Measurements from ENCODE around the gene GCFC2. TPM values are rescaled to one million over a fixed set of nuclear protein-coding genes. Genes with fewer than 3 reads are reported as not detected.
"Not testable (repeated sequence)": the region's sequence is repeated elsewhere in the genome, so short reads cannot be mapped to it uniquely, and the experiment has no call there.

GCFC2 gene
- total and polyA plus RNA-seq, 2 donors (not counting 3 experiments of a cell fraction or from before 2014, with no cell fraction given), result 5.7 to 20.0 TPM

GRCh38 chr2:75683430-75683829 lies 27.3 kb downstream of the GCFC2 start:
- BruUV-seq (replicated peaks); H4K20me1 ChIP-seq (replicated peaks; ENCODE audit: control insufficient read depth, extremely low read depth, insufficient read depth, low read length); FAIRE-seq; POLR2A ChIA-PET; DNase-seq (ENCODE audit: low read depth, low spot score); H2AFZ ChIP-seq (ENCODE audit: low read depth, low read length); H3K79me2 ChIP-seq (ENCODE audit: control insufficient read depth, insufficient read depth, low read length); H3K4me3 ChIP-seq (replicated peaks in 1 of 3; ENCODE audit: insufficient read depth in 1 of 3, low read depth in 1 of 3, low read length in 3 of 3); H3K9ac ChIP-seq (replicated peaks; ENCODE audit: extremely low read depth, insufficient read depth, low read length); H3K4me2 ChIP-seq (ENCODE audit: insufficient read depth, low read length); intact Hi-C loops (cut with micrococcal nuclease); H3K9me1 ChIP-seq (replicated peaks; ENCODE audit: control insufficient read depth, extremely low read depth, insufficient read depth, low read length); H3K9me3 ChIP-seq (replicated peaks; ENCODE audit: control insufficient read depth, insufficient read depth, low read length); H3K4me1 ChIP-seq (ENCODE audit: control insufficient read depth, extremely low read depth, insufficient read depth, low read length); H3K27ac ChIP-seq (ENCODE audit: insufficient read depth, low read depth, low read length); H3K27me3 ChIP-seq (ENCODE audit: control insufficient read depth in 2 of 2, insufficient read depth in 2 of 2, low read length in 2 of 2); dilution Hi-C loops (cut with MboI; ENCODE audit: extremely low pct_ligation_motif_present, low sequenced_read_pairs); H3K36me3 ChIP-seq (ENCODE audit: control insufficient read depth in 2 of 2, extremely low read depth in 1 of 2, insufficient read depth in 2 of 2, low read length in 2 of 2): not testable (repeated sequence)
- CTCF ChIA-PET, result interaction anchor here (2.4 kb wide), 1 partner anchor 43 kb away, joined by 7 read pairs; no protein-coding TSS in a partner anchor

- no peaks in the 10 kb centered on the region for H3K27me3 ChIP-seq (ENCODE audit: control insufficient read depth in 2 of 2, insufficient read depth in 2 of 2, low read length in 2 of 2)
- POLR2A ChIA-PET, result no interaction called here
- intact Hi-C loops (cut with micrococcal nuclease) (no loop called here), dilution Hi-C loops (cut with MboI; ENCODE audit: extremely low pct_ligation_motif_present, low sequenced_read_pairs) (no loop called here)
- no peaks in the 10 kb centered on the region for H3K4me1 ChIP-seq (ENCODE audit: control insufficient read depth, extremely low read depth, insufficient read depth, low read length)
- no peak overlapping the region for H2AFZ ChIP-seq (ENCODE audit: low read depth, low read length)
- no peaks in the 10 kb centered on the region for H4K20me1 ChIP-seq (replicated peaks; ENCODE audit: control insufficient read depth, extremely low read depth, insufficient read depth, low read length)
- CTCF ChIA-PET, result interaction anchor here (1.3 to 1.4 kb wide), 2 partner anchors 36 to 40 kb away, joined by 3 to 6 read pairs; no protein-coding TSS in a partner anchor
- H3K9ac ChIP-seq (replicated peaks; ENCODE audit: extremely low read depth, insufficient read depth, low read length), result no peak overlapping the region
- no peak for DNase-seq (ENCODE audit: low read depth, low spot score)
- no peak overlapping the region for H3K4me2 ChIP-seq (ENCODE audit: insufficient read depth, low read length)
- BruUV-seq (replicated peaks), result no TSS peak
- no peaks in the 10 kb centered on the region for H3K9me3 ChIP-seq (replicated peaks; ENCODE audit: control insufficient read depth, insufficient read depth, low read length)
- FAIRE-seq, result no peak
- no peak for TF ChIP-seq FOS (IDR thresholded peaks at IDR 0.05; ENCODE audit: borderline replicate concordance, insufficient read depth, low read length)
- no peak for TF ChIP-seq POLR2AphosphoS5 (IDR thresholded peaks at IDR 0.05; ENCODE audit: insufficient read depth, low read depth, low read length)
- no peak for TF ChIP-seq JUN (IDR thresholded peaks at IDR 0.05; ENCODE audit: borderline replicate concordance, insufficient read depth, insufficient read length, low read depth)
- TF ChIP-seq EZH2 (IDR thresholded peaks at IDR 0.05; ENCODE audit: borderline replicate concordance, low read depth, low read length, severe bottlenecking), result no peak
- TF ChIP-seq POLR2A (IDR thresholded peaks at IDR 0.05; ENCODE audit: low read depth, low read length), result no peak
- TF ChIP-seq CTCF (IDR thresholded peaks at IDR 0.05; ENCODE audit: extremely low read depth in 1 of 2, insufficient read depth in 1 of 2, low read depth in 1 of 2, low read length in 2 of 2), result no peak
- TF ChIP-seq MYC (IDR thresholded peaks at IDR 0.05; ENCODE audit: low read depth, low read length), result no peak
- TF ChIP-seq GATA2 (IDR thresholded peaks at IDR 0.05; ENCODE audit: insufficient read depth, insufficient read length, low read depth, low read length), result no peak
- no peak for TF ChIP-seq MAX (IDR thresholded peaks at IDR 0.05; ENCODE audit: insufficient read depth, insufficient read length)
- no peaks in the 10 kb centered on the region for H3K79me2 ChIP-seq (ENCODE audit: control insufficient read depth, insufficient read depth, low read length)
- no peak overlapping the region for H3K4me3 ChIP-seq (replicated peaks in 1 of 3; ENCODE audit: insufficient read depth in 1 of 3, low read depth in 1 of 3, low read length in 3 of 3)
- H3K36me3 ChIP-seq (ENCODE audit: control insufficient read depth in 2 of 2, extremely low read depth in 1 of 2, insufficient read depth in 2 of 2, low read length in 2 of 2), result peaks cover 0 to 2% of the 10 kb centered on the region in 2 experiments
- H3K27ac ChIP-seq (ENCODE audit: insufficient read depth, low read depth, low read length), result no peak overlapping the region
- H3K9me1 ChIP-seq (replicated peaks; ENCODE audit: control insufficient read depth, extremely low read depth, insufficient read depth, low read length), result no peaks in the 10 kb centered on the region
These were observed 30.3 kb downstream of the GCFC2 start for GRCh38 chr2:75680402-75680801.
